Fibroblast of lung (primary cell): ENCODE data around the gene LDHD. TPM values are rescaled to one million over a fixed set of nuclear protein-coding genes. Genes with fewer than 3 reads are reported as not detected.

Experiments used
- DNase-seq, 2 donors: peaks; one replicate each; pipeline versions ENCODE4 v3.0.0 to v3.0.0-alpha.2; 2010; ENCODE audit warnings: low read depth in 2 of 2
- H2AFZ ChIP-seq: 2 replicates; pipeline ENCODE4 v1.5.1; 2012; ENCODE audit warnings: low read length, control low read depth, inconsistent platforms
- H3K27ac ChIP-seq: 2 replicates; pipeline ENCODE4 v1.5.1; 2011; ENCODE audit warnings: low read length, control low read depth; ENCODE audit not compliant: insufficient read depth
- H3K27me3 ChIP-seq: 2 replicates; pipeline ENCODE4 v1.5.1; 2011; ENCODE audit warnings: mild to moderate bottlenecking, low read length; ENCODE audit not compliant: control insufficient read depth, insufficient read depth
- H3K36me3 ChIP-seq: 2 replicates; pipeline ENCODE4 v1.5.1; 2011; ENCODE audit warnings: low read length; ENCODE audit not compliant: control insufficient read depth, insufficient read depth
- H3K4me1 ChIP-seq: 2 replicates; pipeline ENCODE4 v1.5.1; 2011; ENCODE audit warnings: low read length; ENCODE audit not compliant: control insufficient read depth, insufficient read depth; ENCODE audit errors: extremely low read depth
- H3K4me2 ChIP-seq: 2 replicates; pipeline ENCODE4 v1.5.1; 2011; ENCODE audit warnings: low read length, control low read depth; ENCODE audit not compliant: insufficient read depth; ENCODE audit errors: extremely low read depth
- H3K4me3 ChIP-seq, 4 experiments: fragments of 200-600 bp in 1 of 4; sonication (generic) in 1 of 4; replicated peaks in 1 of 4; 2 replicates each; pipeline ENCODE4 v1.5.1; 2011 to 2016; ENCODE audit warnings: low read length in 4 of 4, low read depth in 3 of 4, mild to moderate bottlenecking in 3 of 4, control low read depth in 2 of 4, inconsistent platforms in 1 of 4, mixed read lengths in 1 of 4; ENCODE audit not compliant: insufficient read depth in 1 of 4; ENCODE audit errors: control extremely low read depth in 1 of 4
- H3K79me2 ChIP-seq: 2 replicates; pipeline ENCODE4 v1.5.1; 2012; ENCODE audit warnings: mild to moderate bottlenecking, low read length, inconsistent platforms; ENCODE audit not compliant: control insufficient read depth, insufficient read depth
- H3K9ac ChIP-seq: 2 replicates; pipeline ENCODE4 v1.5.1; 2011; ENCODE audit warnings: mild to moderate bottlenecking, low read length, control low read depth; ENCODE audit not compliant: insufficient read depth
- H3K9me3 ChIP-seq: 2 replicates; pipeline ENCODE4 v1.5.1; 2012; ENCODE audit warnings: low read depth, low read length; ENCODE audit not compliant: control insufficient read depth, insufficient read depth
- H4K20me1 ChIP-seq: 2 replicates; pipeline ENCODE4 v1.5.1; 2011; ENCODE audit warnings: low read length; ENCODE audit not compliant: control insufficient read depth, insufficient read depth; ENCODE audit errors: extremely low read depth
- CTCF ChIP-seq, 2 donors: IDR thresholded peaks in 1 of 2; conservative IDR thresholded peaks in 1 of 2; 1 replicate in 1 of 2; 2 replicates in 1 of 2; pipeline ENCODE4 v1.5.1; 2011 to 2012; ENCODE audit warnings: low read length in 2 of 2, control low read depth in 1 of 2, inconsistent platforms in 1 of 2, low read depth in 1 of 2, mild to moderate bottlenecking in 1 of 2
- EZH2 ChIP-seq: IDR thresholded peaks from 2 replicates; pipeline ENCODE4 v1.5.1; 2012; ENCODE audit warnings: low read length, control low read depth, mild to moderate bottlenecking; ENCODE audit errors: missing control alignments
- polyA plus RNA-seq, 2 donors: library from polyadenylated mRNA; depleted of rRNA in 1 of 2; stranded (reverse) in 1 of 2; unstranded in 1 of 2; fragments of >200 nt; gene quantifications; 2 replicates each; pipeline ENCODE4 v1.2.1, GENCODE V29; 2011 to 2012; ENCODE audit warnings: missing spikeins in 1 of 2
- total RNA-seq: library from RNA; depleted of rRNA; stranded (reverse); fragments of >200 nt; gene quantifications from 2 replicates; pipeline ENCODE4 v1.2.1, GENCODE V29; 2014

Gene LDHD
- total and polyA plus RNA-seq, 2 donors (not counting 1 experiment from before 2014, with no cell fraction given): 0.52 to 4.5 TPM

GRCh38 chr16:75143941-75144340, 27.4 kb upstream of the LDHD start:
- Histone ChIP-seq H3K27me3 (peaks cover 3% of the 10 kb centered on the region), H3K4me1 (no peaks in the 10 kb centered on the region), H3K79me2 (peaks cover under 1% of the 10 kb centered on the region), H3K4me3 (no peak overlapping the region), H3K9ac (no peak overlapping the region), H3K27ac (no peak overlapping the region), H3K9me3 (no peaks in the 10 kb centered on the region), H3K36me3 (no peaks in the 10 kb centered on the region), H2AFZ (no peak overlapping the region), H3K4me2 (no peak overlapping the region), H4K20me1 (no peaks in the 10 kb centered on the region)
- TF ChIP-seq EZH2 (no peak), CTCF (conservative IDR thresholded peaks at IDR 0.05 in 1 of 2, IDR thresholded peaks at IDR 0.05 in 1 of 2; ENCODE audit: low read depth in 1 of 2, low read length in 2 of 2) (no peak)
- no peak for DNase-seq

GRCh38 chr16:75139498-75139897, 22.9 kb upstream of the LDHD start:
- Histone ChIP-seq H3K4me3 (no peak overlapping the region), H3K27me3 (no peaks in the 10 kb centered on the region), H2AFZ (no peak overlapping the region), H3K4me2 (no peak overlapping the region), H3K36me3 (no peaks in the 10 kb centered on the region), H3K27ac (no peak overlapping the region), H3K79me2 (no peaks in the 10 kb centered on the region), H3K9ac (no peak overlapping the region), H3K9me3 (no peaks in the 10 kb centered on the region), H4K20me1 (no peaks in the 10 kb centered on the region), H3K4me1 (no peaks in the 10 kb centered on the region)
- no peak for DNase-seq
- TF ChIP-seq CTCF (conservative IDR thresholded peaks at IDR 0.05 in 1 of 2, IDR thresholded peaks at IDR 0.05 in 1 of 2; ENCODE audit: low read depth in 1 of 2, low read length in 2 of 2) (no peak), EZH2 (no peak)

- H3K4me1 ChIP-seq: no peaks in the 10 kb centered on the region
- H3K9ac ChIP-seq: no peak overlapping the region
- H3K27me3 ChIP-seq: no peaks in the 10 kb centered on the region
- H3K4me3 ChIP-seq: no peak overlapping the region
- no peak overlapping the region for H3K4me2 ChIP-seq
- no peaks in the 10 kb centered on the region for H4K20me1 ChIP-seq
- no peak for DNase-seq
- H3K27ac ChIP-seq: no peak overlapping the region
- H3K36me3 ChIP-seq: no peaks in the 10 kb centered on the region
- H3K79me2 ChIP-seq: no peaks in the 10 kb centered on the region
- TF ChIP-seq CTCF (conservative IDR thresholded peaks at IDR 0.05 in 1 of 2, IDR thresholded peaks at IDR 0.05 in 1 of 2; ENCODE audit: low read depth in 1 of 2, low read length in 2 of 2) (no peak), EZH2 (no peak)
- H3K9me3 ChIP-seq: no peaks in the 10 kb centered on the region
- H2AFZ ChIP-seq: no peak overlapping the region
Measured at GRCh38 chr16:75138636-75139035, 22.1 kb upstream of the LDHD start.
